PC-9 (cell line): ENCODE results near the gene PAIP1.

Source experiments
- EZH2 ChIP-seq: fragments of 200-600 bp; sonication (generic); IDR thresholded peaks from 2 replicates; pipeline ENCODE4 v1.8.0; 2017; ENCODE audit warnings: antibody characterized with exemption, low read depth
- TF ChIP-seq, protein P1 (sequence below): fragments of 200-600 bp; sonication (generic); conservative IDR thresholded peaks from 2 replicates; pipeline ENCODE4 v1.6.1; 2017; ENCODE audit warnings: mixed run types, antibody characterized with exemption, mild to moderate bottlenecking, moderate library complexity

- TF ChIP-seq, protein P1, sequence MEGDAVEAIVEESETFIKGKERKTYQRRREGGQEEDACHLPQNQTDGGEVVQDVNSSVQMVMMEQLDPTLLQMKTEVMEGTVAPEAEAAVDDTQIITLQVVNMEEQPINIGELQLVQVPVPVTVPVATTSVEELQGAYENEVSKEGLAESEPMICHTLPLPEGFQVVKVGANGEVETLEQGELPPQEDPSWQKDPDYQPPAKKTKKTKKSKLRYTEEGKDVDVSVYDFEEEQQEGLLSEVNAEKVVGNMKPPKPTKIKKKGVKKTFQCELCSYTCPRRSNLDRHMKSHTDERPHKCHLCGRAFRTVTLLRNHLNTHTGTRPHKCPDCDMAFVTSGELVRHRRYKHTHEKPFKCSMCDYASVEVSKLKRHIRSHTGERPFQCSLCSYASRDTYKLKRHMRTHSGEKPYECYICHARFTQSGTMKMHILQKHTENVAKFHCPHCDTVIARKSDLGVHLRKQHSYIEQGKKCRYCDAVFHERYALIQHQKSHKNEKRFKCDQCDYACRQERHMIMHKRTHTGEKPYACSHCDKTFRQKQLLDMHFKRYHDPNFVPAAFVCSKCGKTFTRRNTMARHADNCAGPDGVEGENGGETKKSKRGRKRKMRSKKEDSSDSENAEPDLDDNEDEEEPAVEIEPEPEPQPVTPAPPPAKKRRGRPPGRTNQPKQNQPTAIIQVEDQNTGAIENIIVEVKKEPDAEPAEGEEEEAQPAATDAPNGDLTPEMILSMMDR = no peak
- no peak for TF ChIP-seq EZH2
Measured at GRCh38 chr5:43515678-43516048, 41.2 kb downstream of the PAIP1 start.
